GM23338 (cell line): ENCODE measurements around the gene HTR4. TPM values are rescaled to one million over a fixed set of nuclear protein-coding genes. Genes with fewer than 3 reads are reported as not detected.

ENCODE experiments used
- ATAC-seq: fragments of 200-7000 bp; cut with Tn5 transposase; 3 replicates; pipeline ENCODE4 v1.9.1; 2020
- DNase-seq: peaks from one replicate; pipeline ENCODE4 v3.0.0-alpha.2; 2015; ENCODE audit warnings: low spot score
- H2AFZ ChIP-seq: fragments of 200-600 bp; sonication (generic); 2 replicates; pipeline ENCODE4 v1.8.0; 2016; ENCODE audit warnings: antibody characterized with exemption, mild to moderate bottlenecking, moderate library complexity
- H3F3A ChIP-seq: fragments of 200-600 bp; sonication (generic); replicated peaks from 2 replicates; pipeline ENCODE4 v1.8.0; 2017; ENCODE audit warnings: antibody characterized with exemption, mixed run types, low read depth
- H3K27ac ChIP-seq: fragments of 200-600 bp; sonication (generic); 2 replicates; pipeline ENCODE4 v1.6.1; 2016; ENCODE audit warnings: low read depth
- H3K27me3 ChIP-seq: fragments of 200-600 bp; sonication (generic); 2 replicates; pipeline ENCODE4 v1.8.0; 2016; ENCODE audit warnings: mild to moderate bottlenecking, mixed run types, moderate library complexity; ENCODE audit not compliant: insufficient read depth
- H3K36me3 ChIP-seq: fragments of 200-600 bp; sonication (generic); 2 replicates; pipeline ENCODE4 v1.8.0; 2016; ENCODE audit warnings: mild to moderate bottlenecking; ENCODE audit not compliant: insufficient read depth
- H3K4me1 ChIP-seq: fragments of 200-600 bp; sonication (generic); 2 replicates; pipeline ENCODE4 v1.8.0; 2016; ENCODE audit warnings: mild to moderate bottlenecking, moderate library complexity; ENCODE audit not compliant: insufficient read depth
- H3K4me2 ChIP-seq: fragments of 200-600 bp; sonication (generic); 2 replicates; pipeline ENCODE4 v1.7.1; 2017; ENCODE audit warnings: mixed run types
- H3K4me3 ChIP-seq: fragments of 200-600 bp; sonication (generic); 2 replicates; pipeline ENCODE4 v1.6.1; 2016; ENCODE audit warnings: mixed run types
- H3K79me2 ChIP-seq: fragments of 200-600 bp; sonication (generic); replicated peaks from 2 replicates; pipeline ENCODE4 v1.8.0; 2017; ENCODE audit warnings: mild to moderate bottlenecking; ENCODE audit not compliant: insufficient read depth
- H3K9me2 ChIP-seq: fragments of 200-600 bp; sonication (generic); 2 replicates; pipeline ENCODE4 v1.8.0; 2017; ENCODE audit not compliant: insufficient read depth
- H4K20me1 ChIP-seq: fragments of 200-600 bp; sonication (generic); replicated peaks from 2 replicates; pipeline ENCODE4 v1.8.0; 2017; ENCODE audit warnings: mild to moderate bottlenecking; ENCODE audit not compliant: insufficient read depth
- H3K27ac Mint-ChIP-seq: 2 replicates; pipeline ENCODE4 v1.8.0; 2020; ENCODE audit warnings: inconsistent platforms, mild to moderate bottlenecking, moderate library complexity, mixed read lengths
- H3K27me3 Mint-ChIP-seq: 3 replicates; pipeline ENCODE4 v1.8.0; 2022; ENCODE audit warnings: low read depth, mild to moderate bottlenecking, moderate library complexity, mixed read lengths, inconsistent platforms; ENCODE audit not compliant: insufficient read depth, poor library complexity
- H3K36me3 Mint-ChIP-seq: 3 replicates; pipeline ENCODE4 v1.8.0; 2021; ENCODE audit warnings: low read depth, mild to moderate bottlenecking, inconsistent platforms, moderate library complexity, mixed read lengths
- H3K4me1 Mint-ChIP-seq: 3 replicates; pipeline ENCODE4 v1.8.0; 2020; ENCODE audit warnings: mild to moderate bottlenecking, inconsistent platforms, mixed read lengths
- H3K4me3 Mint-ChIP-seq: 3 replicates; pipeline ENCODE4 v1.8.0; 2021; ENCODE audit warnings: moderate library complexity, mild to moderate bottlenecking, inconsistent platforms, mixed read lengths
- H3K9me3 Mint-ChIP-seq: 3 replicates; pipeline ENCODE4 v1.8.0; 2020; ENCODE audit warnings: moderate library complexity, mild to moderate bottlenecking, inconsistent platforms, mixed read lengths
- CREB1 ChIP-seq: fragments of 250-450 bp; sonication (Bioruptor Pico); IDR thresholded peaks from 2 replicates; pipeline ENCODE4 v1.5.0; 2020; ENCODE audit warnings: low read depth, mild to moderate bottlenecking, moderate library complexity
- EZH2 ChIP-seq: fragments of 200-600 bp; sonication (generic); IDR thresholded peaks from one replicate; pipeline ENCODE4 v1.8.0; 2017; ENCODE audit warnings: antibody characterized with exemption, mild to moderate bottlenecking, low read depth; ENCODE audit not compliant: unreplicated experiment
- EZH2phosphoT487 ChIP-seq: fragments of 200-600 bp; sonication (generic); IDR thresholded peaks from one replicate; pipeline ENCODE4 v1.8.1; 2018; ENCODE audit warnings: antibody characterized with exemption; ENCODE audit not compliant: unreplicated experiment
- NANOG ChIP-seq: IDR thresholded peaks from 2 replicates; pipeline ENCODE4 v1.6.1; 2016; ENCODE audit warnings: antibody characterized with exemption, borderline replicate concordance
- POLR2AphosphoS5 ChIP-seq: IDR thresholded peaks from 2 replicates; pipeline ENCODE4 v1.6.1; 2016; ENCODE audit warnings: antibody characterized with exemption, low read depth
- STAT1 ChIP-seq: IDR thresholded peaks from one replicate; pipeline ENCODE4 v1.6.1; 2016; ENCODE audit warnings: antibody characterized with exemption; ENCODE audit not compliant: unreplicated experiment
- ZNF114 ChIP-seq: fragments of 250-450 bp; sonication (Bioruptor Pico); IDR thresholded peaks from 2 replicates; pipeline ENCODE4 v1.5.0; 2020; ENCODE audit warnings: mild to moderate bottlenecking, moderate library complexity
- ZNF331 ChIP-seq: fragments of 250-450 bp; sonication (Bioruptor Pico); IDR thresholded peaks from 2 replicates; pipeline ENCODE4 v1.5.0; 2020; ENCODE audit warnings: low read depth, mild to moderate bottlenecking, moderate library complexity
- polyA plus RNA-seq: library from polyadenylated mRNA; unstranded; fragments of >200 nt; fragmentation: Nextera tagmentation; extraction: Ambion mirVana; gene quantifications from 2 replicates; pipeline ENCODE4 v1.2.1, GENCODE V29; 2016
- total RNA-seq: library from RNA; depleted of rRNA; stranded (reverse); fragments of >200 nt; shearing (Covaris generic); gene quantifications from 2 replicates; pipeline ENCODE4 v1.2.3, GENCODE V29; 2014
- TF ChIP-seq, protein P1 (sequence below): fragments of 250-450 bp; sonication (Bioruptor Pico); IDR thresholded peaks from 2 replicates; pipeline ENCODE4 v1.5.0; 2020; ENCODE audit warnings: mild to moderate bottlenecking, moderate library complexity
- TF ChIP-seq, protein P2 (sequence below), 2 experiments: fragments of 200-600 bp in 1 of 2; sonication (generic) in 1 of 2; conservative IDR thresholded peaks; 2 replicates each; pipeline versions ENCODE4 v1.5.1 to v1.6.1; 2016 to 2017; ENCODE audit warnings: antibody characterized with exemption in 2 of 2, low read depth in 2 of 2, mild to moderate bottlenecking in 2 of 2, moderate library complexity in 1 of 2
- TF ChIP-seq, protein P3 (sequence below): IDR thresholded peaks from one replicate; pipeline ENCODE4 v1.6.1; 2018; ENCODE audit warnings: antibody characterized with exemption; ENCODE audit not compliant: unreplicated experiment

The HTR4 gene
- total and polyA plus RNA-seq, 2 experiments from 2014 or later, result 0.10 TPM; not detected in 1

DNA sequence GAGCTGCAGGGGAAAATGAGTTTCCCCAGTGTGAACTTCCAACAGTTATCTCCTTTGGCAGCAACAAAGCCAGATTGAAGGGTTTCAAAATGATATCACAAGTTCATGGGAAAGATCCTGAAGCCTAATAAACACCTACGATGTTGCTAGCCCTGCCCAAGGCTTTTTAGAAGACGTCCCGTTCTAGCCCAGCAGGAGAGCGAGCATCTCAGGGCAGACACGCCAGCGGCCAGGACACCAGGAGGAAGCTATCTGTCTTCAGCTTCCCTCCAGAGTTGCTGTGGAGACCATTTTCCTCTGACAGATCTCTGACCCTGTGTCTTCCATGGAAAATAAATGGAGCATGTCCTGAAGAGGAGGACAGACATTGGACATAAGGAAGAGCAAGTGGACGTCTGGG lies 172.1 kb downstream of the HTR4 start (continued):
- TF ChIP-seq, protein P1, sequence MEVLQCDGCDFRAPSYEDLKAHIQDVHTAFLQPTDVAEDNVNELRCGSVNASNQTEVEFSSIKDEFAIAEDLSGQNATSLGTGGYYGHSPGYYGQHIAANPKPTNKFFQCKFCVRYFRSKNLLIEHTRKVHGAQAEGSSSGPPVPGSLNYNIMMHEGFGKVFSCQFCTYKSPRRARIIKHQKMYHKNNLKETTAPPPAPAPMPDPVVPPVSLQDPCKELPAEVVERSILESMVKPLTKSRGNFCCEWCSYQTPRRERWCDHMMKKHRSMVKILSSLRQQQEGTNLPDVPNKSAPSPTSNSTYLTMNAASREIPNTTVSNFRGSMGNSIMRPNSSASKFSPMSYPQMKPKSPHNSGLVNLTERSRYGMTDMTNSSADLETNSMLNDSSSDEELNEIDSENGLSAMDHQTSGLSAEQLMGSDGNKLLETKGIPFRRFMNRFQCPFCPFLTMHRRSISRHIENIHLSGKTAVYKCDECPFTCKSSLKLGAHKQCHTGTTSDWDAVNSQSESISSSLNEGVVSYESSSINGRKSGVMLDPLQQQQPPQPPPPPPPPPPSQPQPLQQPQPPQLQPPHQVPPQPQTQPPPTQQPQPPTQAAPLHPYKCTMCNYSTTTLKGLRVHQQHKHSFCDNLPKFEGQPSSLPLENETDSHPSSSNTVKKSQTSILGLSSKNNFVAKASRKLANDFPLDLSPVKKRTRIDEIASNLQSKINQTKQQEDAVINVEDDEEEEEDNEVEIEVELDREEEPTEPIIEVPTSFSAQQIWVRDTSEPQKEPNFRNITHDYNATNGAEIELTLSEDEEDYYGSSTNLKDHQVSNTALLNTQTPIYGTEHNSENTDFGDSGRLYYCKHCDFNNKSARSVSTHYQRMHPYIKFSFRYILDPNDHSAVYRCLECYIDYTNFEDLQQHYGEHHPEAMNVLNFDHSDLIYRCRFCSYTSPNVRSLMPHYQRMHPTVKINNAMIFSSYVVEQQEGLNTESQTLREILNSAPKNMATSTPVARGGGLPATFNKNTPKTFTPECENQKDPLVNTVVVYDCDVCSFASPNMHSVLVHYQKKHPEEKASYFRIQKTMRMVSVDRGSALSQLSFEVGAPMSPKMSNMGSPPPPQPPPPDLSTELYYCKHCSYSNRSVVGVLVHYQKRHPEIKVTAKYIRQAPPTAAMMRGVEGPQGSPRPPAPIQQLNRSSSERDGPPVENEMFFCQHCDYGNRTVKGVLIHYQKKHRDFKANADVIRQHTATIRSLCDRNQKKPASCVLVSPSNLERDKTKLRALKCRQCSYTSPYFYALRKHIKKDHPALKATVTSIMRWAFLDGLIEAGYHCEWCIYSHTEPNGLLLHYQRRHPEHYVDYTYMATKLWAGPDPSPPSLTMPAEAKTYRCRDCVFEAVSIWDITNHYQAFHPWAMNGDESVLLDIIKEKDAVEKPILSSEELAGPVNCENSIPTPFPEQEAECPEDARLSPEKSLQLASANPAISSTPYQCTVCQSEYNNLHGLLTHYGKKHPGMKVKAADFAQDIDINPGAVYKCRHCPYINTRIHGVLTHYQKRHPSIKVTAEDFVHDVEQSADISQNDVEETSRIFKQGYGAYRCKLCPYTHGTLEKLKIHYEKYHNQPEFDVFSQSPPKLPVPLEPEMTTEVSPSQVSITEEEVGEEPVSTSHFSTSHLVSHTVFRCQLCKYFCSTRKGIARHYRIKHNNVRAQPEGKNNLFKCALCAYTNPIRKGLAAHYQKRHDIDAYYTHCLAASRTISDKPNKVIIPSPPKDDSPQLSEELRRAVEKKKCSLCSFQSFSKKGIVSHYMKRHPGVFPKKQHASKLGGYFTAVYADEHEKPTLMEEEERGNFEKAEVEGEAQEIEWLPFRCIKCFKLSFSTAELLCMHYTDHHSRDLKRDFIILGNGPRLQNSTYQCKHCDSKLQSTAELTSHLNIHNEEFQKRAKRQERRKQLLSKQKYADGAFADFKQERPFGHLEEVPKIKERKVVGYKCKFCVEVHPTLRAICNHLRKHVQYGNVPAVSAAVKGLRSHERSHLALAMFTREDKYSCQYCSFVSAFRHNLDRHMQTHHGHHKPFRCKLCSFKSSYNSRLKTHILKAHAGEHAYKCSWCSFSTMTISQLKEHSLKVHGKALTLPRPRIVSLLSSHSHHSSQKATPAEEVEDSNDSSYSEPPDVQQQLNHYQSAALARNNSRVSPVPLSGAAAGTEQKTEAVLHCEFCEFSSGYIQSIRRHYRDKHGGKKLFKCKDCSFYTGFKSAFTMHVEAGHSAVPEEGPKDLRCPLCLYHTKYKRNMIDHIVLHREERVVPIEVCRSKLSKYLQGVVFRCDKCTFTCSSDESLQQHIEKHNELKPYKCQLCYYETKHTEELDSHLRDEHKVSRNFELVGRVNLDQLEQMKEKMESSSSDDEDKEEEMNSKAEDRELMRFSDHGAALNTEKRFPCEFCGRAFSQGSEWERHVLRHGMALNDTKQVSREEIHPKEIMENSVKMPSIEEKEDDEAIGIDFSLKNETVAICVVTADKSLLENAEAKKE, result no peak
- TF ChIP-seq, protein P2, sequence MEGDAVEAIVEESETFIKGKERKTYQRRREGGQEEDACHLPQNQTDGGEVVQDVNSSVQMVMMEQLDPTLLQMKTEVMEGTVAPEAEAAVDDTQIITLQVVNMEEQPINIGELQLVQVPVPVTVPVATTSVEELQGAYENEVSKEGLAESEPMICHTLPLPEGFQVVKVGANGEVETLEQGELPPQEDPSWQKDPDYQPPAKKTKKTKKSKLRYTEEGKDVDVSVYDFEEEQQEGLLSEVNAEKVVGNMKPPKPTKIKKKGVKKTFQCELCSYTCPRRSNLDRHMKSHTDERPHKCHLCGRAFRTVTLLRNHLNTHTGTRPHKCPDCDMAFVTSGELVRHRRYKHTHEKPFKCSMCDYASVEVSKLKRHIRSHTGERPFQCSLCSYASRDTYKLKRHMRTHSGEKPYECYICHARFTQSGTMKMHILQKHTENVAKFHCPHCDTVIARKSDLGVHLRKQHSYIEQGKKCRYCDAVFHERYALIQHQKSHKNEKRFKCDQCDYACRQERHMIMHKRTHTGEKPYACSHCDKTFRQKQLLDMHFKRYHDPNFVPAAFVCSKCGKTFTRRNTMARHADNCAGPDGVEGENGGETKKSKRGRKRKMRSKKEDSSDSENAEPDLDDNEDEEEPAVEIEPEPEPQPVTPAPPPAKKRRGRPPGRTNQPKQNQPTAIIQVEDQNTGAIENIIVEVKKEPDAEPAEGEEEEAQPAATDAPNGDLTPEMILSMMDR (conservative IDR thresholded peaks at IDR 0.05; ENCODE audit: low read depth in 2 of 2), result no peak

DNA sequence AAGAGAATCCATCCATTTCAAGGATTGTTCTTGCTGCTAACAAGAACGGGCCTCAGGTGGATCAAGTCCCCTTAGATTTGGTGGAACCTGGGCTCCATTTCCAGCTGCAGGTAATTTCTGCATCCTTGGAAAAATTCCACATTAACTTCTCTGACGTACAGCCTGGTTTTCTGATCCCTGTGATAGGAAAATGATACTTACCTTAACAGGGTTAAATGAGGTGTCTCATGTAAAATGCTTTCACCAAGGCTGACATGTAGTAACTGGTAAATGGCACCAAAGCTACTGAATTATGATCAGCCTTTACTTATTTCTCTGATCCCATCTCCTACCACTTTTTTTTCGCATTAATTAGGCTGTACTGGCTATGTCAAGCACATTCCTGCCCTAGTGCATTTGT lies 176.9 kb downstream of the HTR4 start:
- H3K4me2 ChIP-seq, result no peak overlapping the region
- no peak overlapping the region for H3K4me3 ChIP-seq
- DNase-seq, result no peak
- H3K4me3 Mint-ChIP-seq, result no peak overlapping the region
- no peak overlapping the region for H3K27ac ChIP-seq
- no peaks in the 10 kb centered on the region for H3K36me3 ChIP-seq
- H3K27me3 ChIP-seq, result no peaks in the 10 kb centered on the region
- no peaks in the 10 kb centered on the region for H3K27me3 Mint-ChIP-seq
- H3K4me1 ChIP-seq, result no peaks in the 10 kb centered on the region
- H3K9me3 Mint-ChIP-seq, result no peaks in the 10 kb centered on the region
- no peaks in the 10 kb centered on the region for H3K36me3 Mint-ChIP-seq
- H3K4me1 Mint-ChIP-seq, result no peaks in the 10 kb centered on the region; the same call in 2 of the 3 replicates
- no peaks in the 10 kb centered on the region for H4K20me1 ChIP-seq
- H2AFZ ChIP-seq, result no peak overlapping the region
- no peaks in the 10 kb centered on the region for H3F3A ChIP-seq
- H3K9me2 ChIP-seq, result no peaks in the 10 kb centered on the region
- no peak for ATAC-seq
- H3K27ac Mint-ChIP-seq, result no peak overlapping the region
- no peaks in the 10 kb centered on the region for H3K79me2 ChIP-seq
- TF ChIP-seq, protein P2 (conservative IDR thresholded peaks at IDR 0.05; ENCODE audit: low read depth in 2 of 2), result no peak
- TF ChIP-seq POLR2AphosphoS5 (no peak), EZH2 (no peak), NANOG (no peak), STAT1 (no peak), EZH2phosphoT487 (no peak), ZNF331 (CRISPR knock-in tag) (no peak), ZNF114 (CRISPR knock-in tag) (no peak), CREB1 (CRISPR knock-in tag) (no peak)
- TF ChIP-seq, protein P3, sequence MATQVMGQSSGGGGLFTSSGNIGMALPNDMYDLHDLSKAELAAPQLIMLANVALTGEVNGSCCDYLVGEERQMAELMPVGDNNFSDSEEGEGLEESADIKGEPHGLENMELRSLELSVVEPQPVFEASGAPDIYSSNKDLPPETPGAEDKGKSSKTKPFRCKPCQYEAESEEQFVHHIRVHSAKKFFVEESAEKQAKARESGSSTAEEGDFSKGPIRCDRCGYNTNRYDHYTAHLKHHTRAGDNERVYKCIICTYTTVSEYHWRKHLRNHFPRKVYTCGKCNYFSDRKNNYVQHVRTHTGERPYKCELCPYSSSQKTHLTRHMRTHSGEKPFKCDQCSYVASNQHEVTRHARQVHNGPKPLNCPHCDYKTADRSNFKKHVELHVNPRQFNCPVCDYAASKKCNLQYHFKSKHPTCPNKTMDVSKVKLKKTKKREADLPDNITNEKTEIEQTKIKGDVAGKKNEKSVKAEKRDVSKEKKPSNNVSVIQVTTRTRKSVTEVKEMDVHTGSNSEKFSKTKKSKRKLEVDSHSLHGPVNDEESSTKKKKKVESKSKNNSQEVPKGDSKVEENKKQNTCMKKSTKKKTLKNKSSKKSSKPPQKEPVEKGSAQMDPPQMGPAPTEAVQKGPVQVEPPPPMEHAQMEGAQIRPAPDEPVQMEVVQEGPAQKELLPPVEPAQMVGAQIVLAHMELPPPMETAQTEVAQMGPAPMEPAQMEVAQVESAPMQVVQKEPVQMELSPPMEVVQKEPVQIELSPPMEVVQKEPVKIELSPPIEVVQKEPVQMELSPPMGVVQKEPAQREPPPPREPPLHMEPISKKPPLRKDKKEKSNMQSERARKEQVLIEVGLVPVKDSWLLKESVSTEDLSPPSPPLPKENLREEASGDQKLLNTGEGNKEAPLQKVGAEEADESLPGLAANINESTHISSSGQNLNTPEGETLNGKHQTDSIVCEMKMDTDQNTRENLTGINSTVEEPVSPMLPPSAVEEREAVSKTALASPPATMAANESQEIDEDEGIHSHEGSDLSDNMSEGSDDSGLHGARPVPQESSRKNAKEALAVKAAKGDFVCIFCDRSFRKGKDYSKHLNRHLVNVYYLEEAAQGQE, result no peak
